GM15510 (cell line): Measurements from ENCODE around the gene CRYGA.
"Not testable (repeated sequence)": the region's sequence is repeated elsewhere in the genome, so short reads cannot be mapped to it uniquely, and the experiment has no call there.

ENCODE experiments used
- POLR2A ChIP-seq: IDR thresholded peaks from 3 replicates; pipeline ENCODE4 v1.6.1; 2011; ENCODE audit warnings: borderline replicate concordance; ENCODE audit not compliant: insufficient read length; ENCODE audit errors: extremely low read depth

Gene CRYGA

GRCh38 chr2:208142925-208143799, 20.2 kb downstream of the CRYGA start:
- no peak for TF ChIP-seq POLR2A

GRCh38 chr2:208142240-208142924, 21.0 kb downstream of the CRYGA start:
- no peak for TF ChIP-seq POLR2A

DNA sequence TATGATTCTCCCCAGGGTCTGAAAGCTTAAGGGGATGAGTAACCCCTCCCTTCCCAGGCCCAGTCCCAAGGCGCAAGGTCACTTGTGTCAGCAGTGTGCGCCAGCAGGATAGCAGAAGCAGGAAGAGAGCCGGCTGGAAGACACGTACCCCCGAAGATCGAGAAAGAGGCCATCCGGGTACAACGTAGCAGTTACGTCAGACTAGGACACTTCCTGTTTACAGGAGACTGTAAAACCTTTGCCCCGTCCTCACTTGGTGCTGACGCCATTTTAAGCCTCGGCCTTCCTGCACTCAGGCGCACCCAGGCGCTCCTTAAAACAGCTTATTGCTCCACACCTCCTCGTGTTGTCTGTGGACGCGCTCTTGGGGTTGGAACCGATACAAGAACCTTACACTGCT, 23.9 kb downstream of the CRYGA start:
- no peak for TF ChIP-seq POLR2A

DNA sequence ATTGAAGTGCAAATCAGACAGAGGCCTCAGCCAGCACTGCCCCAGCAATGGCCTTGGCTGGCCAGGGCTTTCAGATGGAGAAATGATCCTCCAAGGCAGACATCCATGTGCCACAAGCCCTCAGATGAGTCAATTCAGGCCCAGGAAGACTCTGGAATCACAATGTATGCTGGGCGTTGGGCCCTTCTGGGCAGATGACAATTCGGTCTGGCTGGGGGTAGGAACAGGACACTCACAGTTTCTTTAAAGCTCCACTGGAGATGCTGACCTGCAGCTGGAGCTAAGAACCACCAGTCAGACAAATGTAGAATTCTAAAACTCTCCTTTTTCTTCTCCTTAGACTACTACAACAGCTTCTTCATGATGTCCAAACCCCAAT, 26.7 kb downstream of the CRYGA start:
- TF ChIP-seq POLR2A = no peak

DNA sequence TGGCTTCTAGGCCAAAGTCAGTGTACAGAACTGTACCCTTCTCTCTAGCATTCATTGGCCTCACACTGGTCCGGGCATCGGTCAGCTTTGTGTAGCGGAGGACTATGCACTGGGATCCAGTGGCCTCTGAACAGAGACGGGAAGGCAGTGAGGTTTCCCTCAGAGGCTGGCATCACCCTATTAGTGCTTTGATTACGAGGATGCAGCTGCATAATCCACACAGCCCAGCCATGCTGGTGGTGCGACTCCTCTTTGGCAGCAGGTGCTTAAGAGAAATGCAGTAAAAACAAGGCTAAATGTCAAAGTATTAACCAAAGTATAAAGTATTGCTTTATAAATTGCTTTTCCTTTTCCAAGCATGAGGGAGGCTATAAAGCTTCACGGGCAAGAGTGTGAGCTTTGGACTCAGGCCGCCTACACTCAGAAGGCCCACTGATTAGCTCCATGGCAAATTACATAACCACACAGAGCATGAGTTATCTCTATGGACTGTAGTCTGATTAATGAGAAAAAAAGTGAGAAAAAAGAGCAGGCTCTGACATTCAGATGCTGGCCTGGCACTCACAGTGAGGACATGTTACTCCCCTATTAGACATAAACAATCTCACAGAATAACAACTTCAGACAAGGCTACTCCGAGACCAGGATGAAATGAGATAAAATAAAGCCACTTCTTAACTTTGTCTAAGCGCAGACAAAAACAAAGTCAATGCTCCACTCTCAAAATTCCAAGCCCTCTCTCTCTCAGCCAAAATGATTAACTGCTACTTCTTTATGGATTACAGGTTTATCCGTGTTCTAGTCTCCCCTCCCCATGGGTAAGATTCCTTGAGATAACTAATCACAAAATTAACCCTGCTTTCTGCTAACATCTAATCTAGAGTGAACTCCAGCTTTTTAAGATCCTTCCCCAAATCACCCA, 27.3 kb downstream of the CRYGA start:
- no peak for TF ChIP-seq POLR2A

DNA sequence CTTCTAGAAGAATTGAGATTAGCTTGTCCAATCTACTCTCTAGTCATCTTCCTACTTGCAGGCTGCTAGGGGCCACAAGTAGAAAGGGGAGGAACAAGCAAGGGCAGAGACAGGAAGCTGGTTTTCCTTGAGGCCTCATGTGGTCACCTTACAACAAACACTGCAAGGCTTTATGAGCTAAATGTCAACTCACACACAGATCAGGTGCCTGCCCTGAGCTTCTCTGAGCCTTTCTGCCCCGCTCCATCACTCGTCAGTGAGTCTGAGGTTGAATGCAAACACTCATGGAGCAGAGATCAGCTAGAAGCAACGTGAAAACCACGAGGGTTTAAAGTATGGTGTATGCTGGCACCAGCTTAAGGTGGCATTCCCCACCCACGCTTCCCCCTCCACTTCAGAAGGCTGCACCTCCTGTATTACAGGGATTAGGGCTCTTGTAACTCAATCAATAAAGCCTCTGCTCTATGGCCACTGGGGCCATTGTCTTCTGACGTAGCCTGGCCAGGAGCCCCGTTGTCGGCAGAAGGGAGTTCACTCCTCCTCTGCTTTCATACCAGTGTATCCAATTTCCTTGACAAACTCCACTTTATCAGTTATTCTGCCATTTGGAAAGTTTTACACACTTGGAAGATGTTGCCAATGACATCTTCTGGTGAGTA, 28.3 kb downstream of the CRYGA start:
- no peak for TF ChIP-seq POLR2A

DNA sequence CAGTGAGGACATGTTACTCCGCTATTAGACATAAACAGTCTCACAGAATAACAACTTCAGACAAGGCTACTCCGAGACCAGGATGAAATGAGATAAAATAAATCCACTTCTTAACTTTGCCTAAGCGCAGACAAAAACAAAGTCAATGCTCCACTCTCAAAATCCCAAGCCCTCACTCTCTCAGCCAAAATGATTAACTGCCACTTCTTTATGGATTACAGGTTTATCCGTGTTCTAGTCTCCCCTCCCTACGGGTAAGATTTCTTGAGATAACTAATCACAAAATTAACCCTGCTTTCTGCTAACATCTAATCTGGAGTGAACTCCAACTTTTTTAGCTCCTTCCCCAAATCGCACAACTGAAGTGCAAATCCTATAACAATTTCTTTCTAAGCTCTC, 32.7 kb downstream of the CRYGA start:
- no peak for TF ChIP-seq POLR2A

DNA sequence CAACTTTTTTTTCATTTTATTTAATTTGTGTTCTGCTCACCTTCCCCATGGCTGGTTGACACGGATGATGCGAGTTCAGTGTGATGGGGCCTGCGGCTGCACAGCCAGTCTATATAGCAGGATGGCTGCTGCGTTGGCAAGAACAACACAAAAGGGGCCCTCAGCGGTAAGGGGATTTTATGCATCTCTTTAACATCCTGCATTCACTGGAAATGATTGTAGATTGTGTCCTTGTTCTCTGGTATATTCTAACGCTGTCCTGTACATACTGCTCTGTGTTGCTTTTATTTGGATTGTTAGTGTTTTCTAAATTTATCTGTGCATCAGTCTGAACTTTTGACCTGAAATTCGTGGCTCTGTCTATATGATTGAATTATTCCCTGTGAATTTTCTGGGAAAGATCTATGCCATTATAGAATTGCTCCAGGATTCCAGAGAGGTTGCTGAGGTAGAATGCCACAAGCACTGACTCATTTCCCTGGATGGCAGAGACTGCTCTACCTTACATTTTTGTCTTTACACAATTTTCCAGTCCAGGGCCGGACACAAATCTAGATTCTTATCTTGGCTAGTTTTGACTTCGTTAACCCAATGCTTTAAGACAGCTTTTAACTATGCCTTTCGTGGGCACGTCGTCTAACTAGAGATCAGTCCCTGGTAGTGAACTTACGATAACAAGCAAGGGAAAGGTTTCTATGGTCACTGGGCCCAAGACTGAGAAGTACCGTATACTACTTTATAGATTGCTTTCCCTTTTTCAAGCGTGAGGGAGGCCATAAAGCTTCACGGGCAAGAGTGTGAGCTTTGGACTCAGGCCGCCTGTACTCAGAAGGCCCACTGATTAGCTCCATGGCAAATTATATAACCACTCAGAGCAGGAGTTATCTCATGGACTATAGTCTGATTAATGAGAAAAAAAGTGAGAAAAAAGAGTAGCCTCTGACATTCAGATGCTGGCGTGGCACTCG, 33.4 kb downstream of the CRYGA start, which contains the start of gene CRYGC:
Gene CRYGC (minus strand): TSS at position 85 of the 968 bp plus-strand sequence. CDS start 36 bp downstream, at position 49.
- TF ChIP-seq POLR2A = no peak

DNA sequence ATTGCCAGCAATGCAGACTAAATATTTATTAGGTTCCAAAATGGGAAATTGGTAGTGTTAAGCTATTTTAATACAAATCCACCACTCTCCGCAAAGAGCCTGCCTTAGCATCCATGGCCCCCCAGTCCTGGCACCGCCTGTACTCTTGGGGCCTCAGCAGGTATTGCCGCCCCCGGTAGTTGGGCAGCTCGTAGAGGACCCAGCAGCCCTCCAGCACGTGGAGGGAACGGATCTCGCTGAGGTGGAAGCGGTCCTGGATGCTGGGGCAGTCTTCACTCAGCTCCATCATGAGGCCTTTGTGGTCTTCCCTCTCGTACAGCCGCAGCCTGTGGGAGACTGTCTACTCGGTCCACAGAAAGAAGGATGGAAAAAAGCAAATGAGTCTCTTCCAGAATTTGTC, 35.3 kb downstream of the CRYGA start:
- TF ChIP-seq POLR2A = no peak

GRCh38 chr2:208127090-208127489, 36.3 kb downstream of the CRYGA start:
- no peak for TF ChIP-seq POLR2A

DNA sequence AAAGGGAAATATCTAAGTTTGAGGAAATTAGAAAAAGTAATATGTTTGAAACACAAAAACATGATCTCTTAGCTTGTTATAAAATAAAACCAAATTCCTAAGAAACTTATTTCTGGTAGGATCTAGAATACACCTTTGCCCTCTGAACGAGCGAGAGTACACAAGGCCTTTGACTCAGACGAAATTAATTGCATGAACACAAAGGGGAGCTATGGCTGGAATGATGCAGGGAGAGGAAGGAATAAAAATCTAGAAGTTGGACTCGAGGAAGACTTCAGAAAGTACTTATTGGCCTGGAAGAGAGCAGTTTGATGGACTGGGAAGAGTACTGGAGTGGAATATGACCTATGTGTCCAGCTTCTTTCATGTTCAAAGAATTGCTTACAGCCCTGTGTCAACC, 38.1 kb downstream of the CRYGA start:
- TF ChIP-seq POLR2A = no peak

- not testable (repeated sequence) for TF ChIP-seq POLR2A
Observed at GRCh38 chr2:208124013-208124715, 39.2 kb downstream of the CRYGA start, which contains the start of gene CRYGD. Gene CRYGD (minus strand): TSS chr2:208124524. CDS start chr2:208124473, 51 bp downstream.
